Right forelimb (tissue), 1 donor: ENCODE data around the gene C16orf78.

Source experiments
- DNase-seq: peaks from one replicate; pipeline ENCODE4 v3.0.0-alpha.2; 2018

Gene C16orf78

GRCh38 chr16:49398761-49399160, 25.2 kb downstream of the C16orf78 start:
- no peak for DNase-seq

GRCh38 chr16:49399594-49400364, 26.2 kb downstream of the C16orf78 start:
- DNase-seq = no peak

GRCh38 chr16:49400611-49401010, 27.0 kb downstream of the C16orf78 start:
- DNase-seq = no peak

- DNase-seq = no peak
Observed at GRCh38 chr16:49405123-49405522, 31.5 kb downstream of the C16orf78 start.

- DNase-seq = no peak
Observed at GRCh38 chr16:49405530-49405929, 31.9 kb downstream of the C16orf78 start.

GRCh38 chr16:49407873-49408550, 34.4 kb downstream of the C16orf78 start:
- DNase-seq = peak; percentile 90

- peak; percentile 29 for DNase-seq
Observed at GRCh38 chr16:49409121-49409520, 35.5 kb downstream of the C16orf78 start.

- DNase-seq = no peak
Observed at GRCh38 chr16:49410226-49410625, 36.6 kb downstream of the C16orf78 start.

GRCh38 chr16:49411121-49411970, 37.7 kb downstream of the C16orf78 start:
- peak; percentile 27 for DNase-seq

GRCh38 chr16:49414671-49415070, 41.1 kb downstream of the C16orf78 start:
- no peak for DNase-seq

- no peak for DNase-seq
Observed at GRCh38 chr16:49415083-49415482, 41.5 kb downstream of the C16orf78 start.

- DNase-seq = no peak
Observed at GRCh38 chr16:49416001-49416675, 42.5 kb downstream of the C16orf78 start.

GRCh38 chr16:49417354-49417753, 43.8 kb downstream of the C16orf78 start:
- no peak for DNase-seq

GRCh38 chr16:49419006-49419405, 45.4 kb downstream of the C16orf78 start:
- DNase-seq = no peak

- DNase-seq = no peak
Observed at GRCh38 chr16:49419862-49420261, 46.3 kb downstream of the C16orf78 start.

- no peak for DNase-seq
Observed at GRCh38 chr16:49422896-49423295, 49.3 kb downstream of the C16orf78 start.

GRCh38 chr16:49424961-49425360, 51.4 kb downstream of the C16orf78 start:
- DNase-seq = no peak

- DNase-seq = no peak
Observed at GRCh38 chr16:49427771-49428170, 54.2 kb downstream of the C16orf78 start.

GRCh38 chr16:49428808-49429207, 55.2 kb downstream of the C16orf78 start:
- no peak for DNase-seq

GRCh38 chr16:49431040-49431439, 57.4 kb downstream of the C16orf78 start:
- DNase-seq = no peak

GRCh38 chr16:49431591-49432290, 58.1 kb downstream of the C16orf78 start:
- DNase-seq = no peak

- no peak for DNase-seq
Observed at GRCh38 chr16:49434733-49435132, 61.1 kb downstream of the C16orf78 start.
